ENCODE measurements around the gene SMAD2. TPM values are rescaled to one million over a fixed set of nuclear protein-coding genes. Genes with fewer than 3 reads are reported as not detected.
"Not testable (repeated sequence)": the region's sequence is repeated elsewhere in the genome, so short reads cannot be mapped to it uniquely, and the experiment has no call there.

Gene SMAD2
- total RNA-seq, 1 donor from 2014 or later, result 144 TPM

DNA sequence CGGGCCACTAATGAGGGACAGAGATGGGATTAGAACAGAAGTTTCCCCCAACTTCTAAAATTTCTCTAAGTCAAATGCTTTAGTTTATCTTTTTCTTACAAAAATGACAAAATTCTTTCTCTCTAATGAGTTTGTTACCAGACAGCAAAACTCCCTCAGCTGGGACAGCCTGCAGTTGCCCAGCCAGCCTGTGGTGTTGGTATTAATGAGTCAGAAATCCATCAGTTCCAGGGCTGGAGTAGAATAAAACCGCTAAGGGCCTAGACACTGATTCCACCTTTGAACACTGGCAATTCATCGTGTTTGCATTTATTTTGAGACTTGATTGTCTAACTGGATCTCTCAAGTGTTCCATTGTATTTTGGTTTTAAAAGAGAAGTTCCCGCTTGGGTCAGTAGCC is 38.3 kb upstream of the SMAD2 start:
- H3K79me2 ChIP-seq (ENCODE audit: insufficient read depth, low read length), result no peaks in the 10 kb centered on the region
- H3K9me3 ChIP-seq (ENCODE audit: insufficient read depth, low read depth, low read length), result no peaks in the 10 kb centered on the region
- peak overlapping the region; percentile 9 for H3K4me3 ChIP-seq (ENCODE audit: insufficient read depth, low read depth, low read length)
- Mint-ChIP-seq H3K4me3 (ENCODE audit: unreplicated experiment) (no peak overlapping the region), H3K9me3 (ENCODE audit: unreplicated experiment) (peaks cover 5% of the 10 kb centered on the region), H3K4me1 (ENCODE audit: low read depth, unreplicated experiment) (peaks cover 27% of the 10 kb centered on the region), H3K27me3 (ENCODE audit: low read depth, unreplicated experiment) (no peaks in the 10 kb centered on the region), H3K27ac (ENCODE audit: unreplicated experiment) (peak overlapping the region; percentile 96), H3K36me3 (ENCODE audit: low read depth, unreplicated experiment) (no peaks in the 10 kb centered on the region)
- FAIRE-seq (peak; percentile 17), DNase-seq (ENCODE audit: low read depth) (peak; percentile 61)
- H3K9ac ChIP-seq (ENCODE audit: low read length), result peak overlapping the region; percentile 54
- H3K4me1 ChIP-seq (ENCODE audit: insufficient read depth, low read length), result peaks cover 27% of the 10 kb centered on the region
- no peaks in the 10 kb centered on the region for H3K27me3 ChIP-seq (ENCODE audit: insufficient read depth, low read length)
- H3K36me3 ChIP-seq (ENCODE audit: insufficient read depth, low read length), result no peaks in the 10 kb centered on the region
- no peak overlapping the region for H2AFZ ChIP-seq (ENCODE audit: low read depth, low read length)
- H4K20me1 ChIP-seq (ENCODE audit: insufficient read depth, low read length), result no peaks in the 10 kb centered on the region
- H3K4me2 ChIP-seq (ENCODE audit: low read length), result peak overlapping the region; percentile 77
- TF ChIP-seq CTCF (IDR thresholded peaks at IDR 0.05; ENCODE audit: insufficient read depth, low read depth, low read length), result no peak
- peak overlapping the region; percentile 79 for H3K27ac ChIP-seq (ENCODE audit: low read depth, low read length)

DNA sequence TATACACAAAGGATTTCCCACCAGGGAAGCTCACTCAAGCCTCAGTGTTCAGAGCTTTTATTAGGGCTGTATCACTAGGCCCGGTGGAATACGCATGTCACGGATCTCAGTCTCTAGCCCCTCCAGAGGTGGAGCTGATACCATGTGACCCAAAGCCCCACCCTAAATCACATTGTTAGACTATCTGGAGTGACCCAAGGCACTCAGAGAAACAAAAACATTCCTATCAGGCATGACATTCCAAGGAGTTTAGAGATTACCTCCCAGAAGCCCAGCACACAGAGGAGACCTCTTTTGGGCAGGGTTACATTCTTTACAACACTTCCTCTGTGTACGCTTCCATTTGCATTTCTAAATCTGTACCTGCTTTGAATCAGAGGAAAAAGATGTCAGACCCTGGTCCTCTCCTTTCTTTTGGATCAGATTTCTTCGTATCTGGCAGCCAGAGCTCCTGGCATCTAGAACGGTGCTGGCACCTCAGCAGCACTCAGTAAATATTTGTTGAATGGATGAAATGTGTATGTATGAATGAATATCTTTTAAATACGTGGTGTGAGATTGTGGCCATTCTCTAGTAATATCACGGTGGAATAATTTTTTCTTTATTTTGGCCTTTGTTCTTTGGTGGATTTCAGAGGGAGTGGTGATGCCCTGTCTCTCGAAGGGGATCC is 37.7 kb upstream of the SMAD2 start:
- H3K4me2 ChIP-seq (ENCODE audit: low read length), result peak overlapping the region; percentile 77
- peak overlapping the region; percentile 96 for H3K27ac Mint-ChIP-seq (ENCODE audit: unreplicated experiment)
- no peak for FAIRE-seq
- H3K9me3 Mint-ChIP-seq (ENCODE audit: unreplicated experiment), result peaks cover 5% of the 10 kb centered on the region
- H3K4me1 ChIP-seq (ENCODE audit: insufficient read depth, low read length), result peaks cover 27% of the 10 kb centered on the region
- peak; percentile 77 for DNase-seq (ENCODE audit: low read depth)
- H3K9ac ChIP-seq (ENCODE audit: low read length), result peak overlapping the region; percentile 54
- no peaks in the 10 kb centered on the region for H3K79me2 ChIP-seq (ENCODE audit: insufficient read depth, low read length)
- no peaks in the 10 kb centered on the region for H3K36me3 Mint-ChIP-seq (ENCODE audit: low read depth, unreplicated experiment)
- H4K20me1 ChIP-seq (ENCODE audit: insufficient read depth, low read length), result no peaks in the 10 kb centered on the region
- H3K27ac ChIP-seq (ENCODE audit: low read depth, low read length), result peak overlapping the region; percentile 79
- H3K4me1 Mint-ChIP-seq (ENCODE audit: low read depth, unreplicated experiment), result peaks cover 27% of the 10 kb centered on the region
- H3K4me3 Mint-ChIP-seq (ENCODE audit: unreplicated experiment), result peak overlapping the region; percentile 42
- H2AFZ ChIP-seq (ENCODE audit: low read depth, low read length), result peak overlapping the region; percentile 35
- H3K27me3 Mint-ChIP-seq (ENCODE audit: low read depth, unreplicated experiment), result no peaks in the 10 kb centered on the region
- H3K9me3 ChIP-seq (ENCODE audit: insufficient read depth, low read depth, low read length), result no peaks in the 10 kb centered on the region
- peak overlapping the region; percentile 9 for H3K4me3 ChIP-seq (ENCODE audit: insufficient read depth, low read depth, low read length)
- no peaks in the 10 kb centered on the region for H3K36me3 ChIP-seq (ENCODE audit: insufficient read depth, low read length)
- no peaks in the 10 kb centered on the region for H3K27me3 ChIP-seq (ENCODE audit: insufficient read depth, low read length)
- no peak for TF ChIP-seq CTCF (IDR thresholded peaks at IDR 0.05; ENCODE audit: insufficient read depth, low read depth, low read length)
- TF ChIP-seq EZH2 (IDR thresholded peaks at IDR 0.05; ENCODE audit: insufficient read depth, low read length), result no peak

- H3K79me2 ChIP-seq (ENCODE audit: insufficient read depth, low read length), result no peaks in the 10 kb centered on the region
- Mint-ChIP-seq H3K36me3 (ENCODE audit: low read depth, unreplicated experiment) (no peaks in the 10 kb centered on the region), H3K4me3 (ENCODE audit: unreplicated experiment) (no peak overlapping the region), H3K4me1 (ENCODE audit: low read depth, unreplicated experiment) (peaks cover 15% of the 10 kb centered on the region), H3K27ac (ENCODE audit: unreplicated experiment) (no peak overlapping the region), H3K27me3 (ENCODE audit: low read depth, unreplicated experiment) (no peaks in the 10 kb centered on the region), H3K9me3 (ENCODE audit: unreplicated experiment) (peaks cover 18% of the 10 kb centered on the region)
- H4K20me1 ChIP-seq (ENCODE audit: insufficient read depth, low read length), result no peaks in the 10 kb centered on the region
- H3K9ac ChIP-seq (ENCODE audit: low read length), result no peak overlapping the region
- no peak for FAIRE-seq
- H3K4me2 ChIP-seq (ENCODE audit: low read length), result no peak overlapping the region
- no peaks in the 10 kb centered on the region for H3K36me3 ChIP-seq (ENCODE audit: insufficient read depth, low read length)
- no peaks in the 10 kb centered on the region for H3K27me3 ChIP-seq (ENCODE audit: insufficient read depth, low read length)
- H3K27ac ChIP-seq (ENCODE audit: low read depth, low read length), result no peak overlapping the region
- peaks cover 16% of the 10 kb centered on the region for H3K4me1 ChIP-seq (ENCODE audit: insufficient read depth, low read length)
- no peak for DNase-seq (ENCODE audit: low read depth)
- no peaks in the 10 kb centered on the region for H3K9me3 ChIP-seq (ENCODE audit: insufficient read depth, low read depth, low read length)
- H3K4me3 ChIP-seq (ENCODE audit: insufficient read depth, low read depth, low read length), result no peak overlapping the region
- H2AFZ ChIP-seq (ENCODE audit: low read depth, low read length), result peak overlapping the region; percentile 16
- TF ChIP-seq EZH2 (IDR thresholded peaks at IDR 0.05; ENCODE audit: insufficient read depth, low read length) (no peak), CTCF (IDR thresholded peaks at IDR 0.05; ENCODE audit: insufficient read depth, low read depth, low read length) (no peak)
Measured at GRCh38 chr18:47964053-47964452, 33.6 kb upstream of the SMAD2 start.

DNA sequence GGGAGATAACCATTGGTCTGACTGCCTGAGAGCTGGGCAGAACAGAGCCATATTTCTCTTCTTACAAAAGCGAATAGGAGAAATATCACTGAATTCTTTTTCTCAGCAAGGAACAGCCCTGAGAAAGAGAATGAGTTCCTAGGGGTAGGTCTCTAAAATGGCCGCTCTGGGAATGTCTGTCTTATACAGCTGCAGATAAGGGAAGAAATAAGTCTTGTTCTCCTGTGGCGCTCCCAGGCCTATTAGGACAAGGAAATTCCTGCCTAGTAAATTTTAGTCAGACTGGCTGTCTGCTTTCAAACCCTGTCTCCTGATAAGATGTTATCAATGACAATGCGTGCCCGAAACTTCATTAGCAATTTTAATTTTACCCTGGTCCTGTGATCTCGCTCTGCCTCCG is 30.5 kb upstream of the SMAD2 start:
- H3K9me3 ChIP-seq (ENCODE audit: insufficient read depth, low read depth, low read length); H3K27ac Mint-ChIP-seq (ENCODE audit: unreplicated experiment); FAIRE-seq; H3K9ac ChIP-seq (ENCODE audit: low read length); H3K4me2 ChIP-seq (ENCODE audit: low read length); H3K4me3 Mint-ChIP-seq (ENCODE audit: unreplicated experiment); H3K4me3 ChIP-seq (ENCODE audit: insufficient read depth, low read depth, low read length); H3K79me2 ChIP-seq (ENCODE audit: insufficient read depth, low read length); H4K20me1 ChIP-seq (ENCODE audit: insufficient read depth, low read length); H2AFZ ChIP-seq (ENCODE audit: low read depth, low read length); H3K36me3 Mint-ChIP-seq (ENCODE audit: low read depth, unreplicated experiment); DNase-seq (ENCODE audit: low read depth); H3K36me3 ChIP-seq (ENCODE audit: insufficient read depth, low read length); H3K27ac ChIP-seq (ENCODE audit: low read depth, low read length); H3K4me1 ChIP-seq (ENCODE audit: insufficient read depth, low read length); H3K4me1 Mint-ChIP-seq (ENCODE audit: low read depth, unreplicated experiment); H3K27me3 ChIP-seq (ENCODE audit: insufficient read depth, low read length): not testable (repeated sequence)
- peaks cover 15% of the 10 kb centered on the region for H3K9me3 Mint-ChIP-seq (ENCODE audit: unreplicated experiment)
- H3K27me3 Mint-ChIP-seq (ENCODE audit: low read depth, unreplicated experiment), result peaks cover 10% of the 10 kb centered on the region

All from astrocyte (in vitro differentiated cells and primary cell).